Mesenchymal stem cell (in vitro differentiated cells and primary cell): Measurements from ENCODE around the gene BTD.
"Not testable (repeated sequence)": the region's sequence is repeated elsewhere in the genome, so short reads cannot be mapped to it uniquely, and the experiment has no call there.

Source experiments
- DNase-seq: peaks from one replicate; pipeline ENCODE4 v3.0.0-alpha.2; 2013
- H2AFZ ChIP-seq: one replicate; pipeline ENCODE4 v1.6.1; 2013; ENCODE audit warnings: low read depth, mild to moderate bottlenecking, control low read depth, inconsistent platforms, low read length, moderate library complexity
- H2AK5ac ChIP-seq: 2 replicates; pipeline ENCODE4 v1.6.1; 2013; ENCODE audit warnings: low read length, moderate library complexity, mild to moderate bottlenecking, inconsistent platforms; ENCODE audit not compliant: severe bottlenecking
- H2BK120ac ChIP-seq: one replicate; pipeline ENCODE4 v1.6.1; 2013; ENCODE audit warnings: low read depth, mild to moderate bottlenecking, inconsistent platforms, low read length, moderate library complexity
- H2BK12ac ChIP-seq, 2 experiments: one replicate each; pipeline ENCODE4 v1.6.1; 2013; ENCODE audit warnings: inconsistent platforms in 2 of 2, low read length in 2 of 2, mild to moderate bottlenecking in 2 of 2, moderate library complexity in 2 of 2, control low read depth in 1 of 2
- H2BK15ac ChIP-seq: one replicate; pipeline ENCODE4 v1.6.1; 2013; ENCODE audit warnings: mild to moderate bottlenecking, low read depth, inconsistent platforms; ENCODE audit not compliant: poor library complexity, severe bottlenecking
- H2BK5ac ChIP-seq: 2 replicates; pipeline ENCODE4 v1.6.1; 2013; ENCODE audit warnings: low read depth, mild to moderate bottlenecking, low read length, control low read depth, inconsistent platforms; ENCODE audit not compliant: poor library complexity, severe bottlenecking
- H3K14ac ChIP-seq, 2 experiments: one replicate each; pipeline ENCODE4 v1.6.1; 2013; ENCODE audit warnings: inconsistent platforms in 2 of 2, low read length in 2 of 2, control low read depth in 1 of 2, mild to moderate bottlenecking in 1 of 2, moderate library complexity in 1 of 2
- H3K18ac ChIP-seq, 2 experiments: one replicate each; pipeline ENCODE4 v1.6.1; 2013; ENCODE audit warnings: inconsistent platforms in 2 of 2, low read length in 2 of 2, control low read depth in 1 of 2, low read depth in 1 of 2, mild to moderate bottlenecking in 1 of 2
- H3K23ac ChIP-seq, 2 experiments: one replicate each; pipeline ENCODE4 v1.6.1; 2013; ENCODE audit warnings: inconsistent platforms in 2 of 2, low read length in 2 of 2, mild to moderate bottlenecking in 2 of 2, moderate library complexity in 2 of 2, control low read depth in 1 of 2
- H3K27ac ChIP-seq: 2 replicates; pipeline ENCODE4 v1.5.1; 2013; ENCODE audit warnings: mild to moderate bottlenecking, moderate library complexity, low read length, control low read depth, inconsistent platforms; ENCODE audit not compliant: poor library complexity, severe bottlenecking
- H3K27me3 ChIP-seq, 2 experiments: 2 replicates each; pipeline versions ENCODE4 v1.6.1 to v1.7.0; 2013; ENCODE audit warnings: low read length in 2 of 2, mild to moderate bottlenecking in 2 of 2, moderate library complexity in 2 of 2, control low read depth in 1 of 2, inconsistent platforms in 1 of 2; ENCODE audit not compliant: control insufficient read depth in 1 of 2, insufficient read depth in 1 of 2
- H3K36me3 ChIP-seq, 2 experiments: 2 replicates each; pipeline versions ENCODE4 v1.6.1 to v1.7.0; 2013; ENCODE audit warnings: low read length in 2 of 2, control low read depth in 1 of 2, inconsistent platforms in 1 of 2, low read depth in 1 of 2, mild to moderate bottlenecking in 1 of 2; ENCODE audit not compliant: insufficient read depth in 2 of 2, control insufficient read depth in 1 of 2
- H3K4ac ChIP-seq, 2 experiments: one replicate each; pipeline ENCODE4 v1.6.1; 2013; ENCODE audit warnings: inconsistent platforms in 2 of 2, low read length in 2 of 2, mild to moderate bottlenecking in 2 of 2, moderate library complexity in 2 of 2, control low read depth in 1 of 2, low read depth in 1 of 2
- H3K4me1 ChIP-seq: 2 replicates; pipeline ENCODE4 v1.6.1; 2013; ENCODE audit warnings: low read depth, low read length, control low read depth; ENCODE audit not compliant: control insufficient read depth, insufficient read depth
- H3K4me2 ChIP-seq: 2 replicates; pipeline ENCODE4 v1.6.1; 2013; ENCODE audit warnings: low read length, mild to moderate bottlenecking, inconsistent platforms; ENCODE audit not compliant: poor library complexity, severe bottlenecking
- H3K4me3 ChIP-seq, 2 experiments: 2 replicates each; pipeline versions ENCODE4 v1.5.1 to v1.7.0; 2013; ENCODE audit warnings: low read length in 2 of 2, mild to moderate bottlenecking in 2 of 2, control low read depth in 1 of 2, low read depth in 1 of 2; ENCODE audit not compliant: insufficient read depth in 1 of 2
- H3K79me1 ChIP-seq: replicated peaks from 2 replicates; pipeline ENCODE4 v1.6.1; 2013; ENCODE audit warnings: mild to moderate bottlenecking, control low read depth, low read length, inconsistent platforms; ENCODE audit not compliant: poor library complexity, severe bottlenecking
- H3K9ac ChIP-seq: 2 replicates; pipeline ENCODE4 v1.7.0; 2013; ENCODE audit warnings: mild to moderate bottlenecking, low read length, moderate library complexity
- H3K9me3 ChIP-seq: 2 replicates; pipeline ENCODE4 v1.7.0; 2013; ENCODE audit warnings: mild to moderate bottlenecking, low read length; ENCODE audit not compliant: control insufficient read depth
- H4K8ac ChIP-seq: one replicate; pipeline ENCODE4 v1.6.1; 2013; ENCODE audit warnings: inconsistent platforms, mild to moderate bottlenecking, low read length, moderate library complexity
- H4K91ac ChIP-seq: one replicate; pipeline ENCODE4 v1.6.1; 2013; ENCODE audit warnings: mild to moderate bottlenecking, low read length, inconsistent platforms
- WGBS: methylation state at CpG from one replicate; pipeline ENCODE4 v1.1.7; 2013; ENCODE audit warnings: mixed read lengths; 5-methylcytosine and 5-hydroxymethylcytosine counted together

The BTD gene

GRCh38 chr3:15602146-15602536, 596 bp downstream of the BTD start:
- H4K8ac ChIP-seq: no peak overlapping the region
- peaks cover 4 to 33% of the 10 kb centered on the region in 2 experiments for H3K36me3 ChIP-seq
- no peak overlapping the region for H2BK15ac ChIP-seq
- no peaks in the 10 kb centered on the region for H3K27me3 ChIP-seq
- H4K91ac ChIP-seq: no peak overlapping the region
- peaks cover 2% of the 10 kb centered on the region for H3K4me1 ChIP-seq
- H3K9me3 ChIP-seq: no peaks in the 10 kb centered on the region
- H3K4me2 ChIP-seq: peak overlapping the region; percentile 86
- H3K18ac ChIP-seq: peak overlapping the region in 1 of 2 experiments; percentile 69
- H3K9ac ChIP-seq: peak overlapping the region; percentile 95
- whole genome bisulfite sequencing: 17% methylated on average over 8 of the region's 9 CpGs
- H3K27ac ChIP-seq: peak overlapping the region; percentile 83
- H2BK12ac ChIP-seq: no peak overlapping the region
- H2BK120ac ChIP-seq: no peak overlapping the region
- no peak for DNase-seq
- H2AFZ ChIP-seq: no peak overlapping the region
- H2AK5ac ChIP-seq: no peak overlapping the region
- H3K4me3 ChIP-seq: peak overlapping the region; percentile 57 to 94
- peak overlapping the region in 1 of 2 experiments; percentile 54 for H3K23ac ChIP-seq
- H3K14ac ChIP-seq: no peak overlapping the region
- H3K4ac ChIP-seq: no peak overlapping the region
- no peak overlapping the region for H2BK5ac ChIP-seq
- H3K79me1 ChIP-seq: peaks cover 23% of the 10 kb centered on the region

GRCh38 chr3:15602816-15603215, 1.3 kb downstream of the BTD start:
- not testable (repeated sequence) for H2AFZ ChIP-seq, H4K91ac ChIP-seq, H3K4me2 ChIP-seq, H3K4me1 ChIP-seq, H3K18ac ChIP-seq, DNase-seq, H3K4ac ChIP-seq, H2BK5ac ChIP-seq, H2BK15ac ChIP-seq, H2AK5ac ChIP-seq, H3K9me3 ChIP-seq, H3K27ac ChIP-seq, H4K8ac ChIP-seq, H3K23ac ChIP-seq, H2BK120ac ChIP-seq, H3K27me3 ChIP-seq, H2BK12ac ChIP-seq, H3K14ac ChIP-seq
- Histone ChIP-seq H3K36me3 (peaks cover 4 to 26% of the 10 kb centered on the region in 2 experiments), H3K79me1 (peaks cover 23% of the 10 kb centered on the region), H3K4me3 (peak overlapping the region in 1 of 2 experiments; percentile 94), H3K9ac (peak overlapping the region; percentile 95)
- WGBS: 100% methylated on average over 1 of the region's 3 CpGs

GRCh38 chr3:15604584-15604983, 3.0 kb downstream of the BTD start:
- not testable (repeated sequence) for H3K27ac ChIP-seq, DNase-seq, H2BK120ac ChIP-seq, H3K36me3 ChIP-seq, H3K23ac ChIP-seq, H3K14ac ChIP-seq, H3K27me3 ChIP-seq, H2BK5ac ChIP-seq, H4K91ac ChIP-seq, H2AK5ac ChIP-seq, H3K18ac ChIP-seq, H3K9me3 ChIP-seq, H3K4ac ChIP-seq, H2BK12ac ChIP-seq, H4K8ac ChIP-seq, H3K4me2 ChIP-seq, H3K4me1 ChIP-seq, H3K4me3 ChIP-seq, H2BK15ac ChIP-seq, H3K9ac ChIP-seq, H2AFZ ChIP-seq
- peaks cover 16% of the 10 kb centered on the region for H3K79me1 ChIP-seq
- WGBS: 84% methylated on average over 1 of the region's 1 CpG

GRCh38 chr3:15606434-15606891, 4.9 kb downstream of the BTD start:
- H3K4me2 ChIP-seq: no peak overlapping the region

More at GRCh38 chr3:15606434-15606891, 4.9 kb downstream of the BTD start:
- Histone ChIP-seq H3K79me1 (peaks cover 14% of the 10 kb centered on the region), H3K14ac (no peak overlapping the region), H3K9me3 (no peaks in the 10 kb centered on the region), H3K27ac (peak overlapping the region; percentile 27), H4K91ac (no peak overlapping the region), H3K4ac (no peak overlapping the region), H2BK5ac (no peak overlapping the region), H2BK15ac (no peak overlapping the region), H3K4me3 (no peak overlapping the region), H3K9ac (peak overlapping the region; percentile 48), H3K4me1 (no peaks in the 10 kb centered on the region), H3K18ac (no peak overlapping the region), H3K27me3 (no peaks in the 10 kb centered on the region), H4K8ac (no peak overlapping the region), H2AK5ac (no peak overlapping the region), H2AFZ (no peak overlapping the region), H3K23ac (no peak overlapping the region), H2BK120ac (no peak overlapping the region), H3K36me3 (no peaks in the 10 kb centered on the region), H2BK12ac (no peak overlapping the region)
- DNase-seq: no peak
- WGBS: 96% methylated on average over 1 of the region's 2 CpGs
